Breast epithelium (tissue), 3 donors: ENCODE measurements around the gene POLR2E.

Source experiments
- POLR2A ChIP-seq: fragments of 450-650 bp; IDR thresholded peaks from one replicate; pipeline ENCODE4 v1.6.1; 2016; ENCODE audit warnings: antibody characterized with exemption, mild to moderate bottlenecking, moderate library complexity
- POLR2AphosphoS5 ChIP-seq, 3 donors: sonication (generic); formaldehyde crosslinking; IDR thresholded peaks; one replicate each; pipeline ENCODE4 v1.6.1; 2017; ENCODE audit warnings: antibody characterized with exemption in 3 of 3
- TF ChIP-seq, protein P1 (sequence below), 3 donors: fragments of 450-650 bp; IDR thresholded peaks; one replicate each; pipeline ENCODE4 v1.5.1; 2016 to 2017; ENCODE audit warnings: antibody characterized with exemption in 3 of 3, mild to moderate bottlenecking in 3 of 3, moderate library complexity in 3 of 3

DNA sequence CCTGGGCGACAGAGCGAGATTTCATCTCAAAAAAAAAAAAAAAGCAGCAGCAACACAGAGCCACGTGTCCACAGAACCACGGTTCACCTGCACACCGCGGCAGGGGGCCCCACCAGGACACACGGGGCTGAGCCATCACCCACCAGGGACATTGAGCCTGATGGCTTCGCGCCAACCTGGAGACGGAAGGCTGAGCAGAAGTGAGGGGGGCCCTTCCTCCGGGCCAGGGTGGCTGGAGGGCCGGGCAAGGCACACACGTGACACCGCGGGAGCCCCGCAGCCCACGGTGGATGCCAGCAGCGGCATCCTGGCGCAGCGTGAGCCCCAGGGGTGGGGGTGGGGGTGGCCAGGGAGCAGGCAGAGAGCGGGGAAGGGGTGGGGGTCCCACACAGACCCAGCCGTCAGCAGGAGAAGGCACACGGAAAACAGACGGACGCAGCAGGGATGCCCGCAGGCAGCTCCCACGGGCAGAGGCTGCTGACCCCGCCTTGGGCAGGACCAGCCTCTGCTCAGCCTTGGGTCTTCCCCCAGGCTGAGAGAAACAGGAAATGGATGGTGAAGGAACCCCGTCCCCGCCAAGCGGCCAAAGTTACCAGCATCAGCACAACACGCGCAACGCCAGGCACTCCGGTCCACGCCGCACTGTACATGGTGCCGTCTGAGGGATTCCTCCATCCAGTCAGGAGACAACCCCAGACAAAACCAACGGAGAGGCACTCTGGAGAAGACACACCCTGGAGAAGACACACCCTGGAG is 45.3 kb upstream of the POLR2E start:
- TF ChIP-seq, protein P1, sequence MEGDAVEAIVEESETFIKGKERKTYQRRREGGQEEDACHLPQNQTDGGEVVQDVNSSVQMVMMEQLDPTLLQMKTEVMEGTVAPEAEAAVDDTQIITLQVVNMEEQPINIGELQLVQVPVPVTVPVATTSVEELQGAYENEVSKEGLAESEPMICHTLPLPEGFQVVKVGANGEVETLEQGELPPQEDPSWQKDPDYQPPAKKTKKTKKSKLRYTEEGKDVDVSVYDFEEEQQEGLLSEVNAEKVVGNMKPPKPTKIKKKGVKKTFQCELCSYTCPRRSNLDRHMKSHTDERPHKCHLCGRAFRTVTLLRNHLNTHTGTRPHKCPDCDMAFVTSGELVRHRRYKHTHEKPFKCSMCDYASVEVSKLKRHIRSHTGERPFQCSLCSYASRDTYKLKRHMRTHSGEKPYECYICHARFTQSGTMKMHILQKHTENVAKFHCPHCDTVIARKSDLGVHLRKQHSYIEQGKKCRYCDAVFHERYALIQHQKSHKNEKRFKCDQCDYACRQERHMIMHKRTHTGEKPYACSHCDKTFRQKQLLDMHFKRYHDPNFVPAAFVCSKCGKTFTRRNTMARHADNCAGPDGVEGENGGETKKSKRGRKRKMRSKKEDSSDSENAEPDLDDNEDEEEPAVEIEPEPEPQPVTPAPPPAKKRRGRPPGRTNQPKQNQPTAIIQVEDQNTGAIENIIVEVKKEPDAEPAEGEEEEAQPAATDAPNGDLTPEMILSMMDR (IDR thresholded peaks at IDR 0.05), result no peak
- TF ChIP-seq POLR2A (no peak), POLR2AphosphoS5 (IDR thresholded peaks at IDR 0.05) (no peak)
